Measurements from ENCODE around the gene PLB1.

PLB1 gene

GRCh38 chr2:28667261-28667660 is 171.4 kb downstream of the PLB1 start:
- Histone ChIP-seq H3K27me3 (ENCODE audit: insufficient read depth, low read length, poor library complexity, severe bottlenecking) (no peaks in the 10 kb centered on the region), H3K79me2 (ENCODE audit: insufficient read depth, low read length) (no peaks in the 10 kb centered on the region), H3K9ac (ENCODE audit: low read depth, low read length, poor library complexity, severe bottlenecking) (no peak overlapping the region), H3K36me3 (ENCODE audit: insufficient read depth, low read length) (no peaks in the 10 kb centered on the region), H3K4me3 (ENCODE audit: low read length, poor library complexity, severe bottlenecking) (no peak overlapping the region), H4K20me1 (ENCODE audit: insufficient read depth, low read length, poor library complexity, severe bottlenecking) (no peaks in the 10 kb centered on the region), H3F3A (ENCODE audit: low read depth) (no peaks in the 10 kb centered on the region), H2AFZ (ENCODE audit: low read length) (no peak overlapping the region), H3K9me2 (replicated peaks; ENCODE audit: low read depth, low read length) (no peaks in the 10 kb centered on the region), H3K4me2 (ENCODE audit: low read depth, low read length, poor library complexity, severe bottlenecking) (no peak overlapping the region), H3K4me1 (ENCODE audit: insufficient read depth, low read length, poor library complexity, severe bottlenecking) (no peaks in the 10 kb centered on the region), H3K9me3 (ENCODE audit: insufficient read depth, low read depth, low read length) (no peaks in the 10 kb centered on the region)
- TF ChIP-seq EZH2phosphoT487 (IDR thresholded peaks at IDR 0.05; ENCODE audit: borderline replicate concordance) (no peak), CTCF (conservative IDR thresholded peaks at IDR 0.05; ENCODE audit: low read length) (no peak)

DNA sequence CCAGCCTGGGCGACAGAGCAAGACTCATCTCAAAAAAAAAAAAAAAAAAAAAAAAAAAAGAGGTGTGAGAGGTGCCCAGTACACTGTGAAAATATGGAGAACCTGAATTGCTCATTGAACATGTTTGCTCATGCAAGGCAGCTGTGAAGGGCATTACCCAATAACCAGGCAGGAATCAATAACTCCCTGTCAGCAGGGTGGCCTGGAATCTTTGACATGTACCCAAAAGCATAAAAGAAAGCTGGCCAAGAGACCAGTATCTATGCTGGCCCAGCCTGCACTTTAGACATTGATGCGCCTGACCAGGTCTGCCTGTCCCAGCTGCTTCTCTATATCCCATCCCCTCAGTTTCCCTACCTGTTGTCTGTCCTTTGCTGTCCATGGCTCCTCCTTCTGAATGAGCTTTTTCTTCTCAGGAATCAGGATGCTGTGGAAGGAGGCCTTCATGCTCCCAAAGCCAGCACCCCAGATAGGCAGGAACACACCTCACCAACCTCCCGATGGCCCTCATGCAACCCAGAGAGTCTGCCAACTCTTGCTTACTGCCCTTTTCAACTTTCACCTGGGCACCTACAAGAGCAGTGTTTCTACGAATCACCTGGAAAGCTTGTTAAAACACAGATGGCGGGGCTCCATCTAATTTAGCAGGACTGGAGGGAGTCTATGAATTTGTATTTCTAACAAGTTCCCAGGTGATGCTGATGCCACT is 172.4 kb downstream of the PLB1 start:
- H3K9ac ChIP-seq (ENCODE audit: low read depth, low read length, poor library complexity, severe bottlenecking), result no peak overlapping the region

DNA sequence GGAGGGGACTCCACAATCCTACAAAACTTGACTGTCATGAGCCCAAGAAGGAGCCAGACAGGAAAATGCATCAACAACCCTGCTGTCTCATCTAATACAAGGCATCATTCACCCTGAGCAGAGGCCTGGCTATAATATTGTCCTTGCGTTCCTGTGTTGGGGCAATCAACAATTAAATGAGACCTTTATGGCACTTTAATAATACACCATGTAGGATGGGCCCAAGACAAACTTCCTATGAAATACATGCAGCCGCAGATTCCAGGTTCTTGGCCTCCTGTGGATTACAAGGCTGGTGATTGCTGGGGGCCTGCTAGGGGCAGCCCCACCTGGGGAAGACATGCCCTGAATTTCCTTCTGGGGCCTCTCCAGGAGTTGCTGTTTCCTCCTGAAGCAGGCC is 173.0 kb downstream of the PLB1 start:
- H3K36me3 ChIP-seq (ENCODE audit: insufficient read depth, low read length), result no peaks in the 10 kb centered on the region
- H3K79me2 ChIP-seq (ENCODE audit: insufficient read depth, low read length), result no peaks in the 10 kb centered on the region
- H3K9ac ChIP-seq (ENCODE audit: low read depth, low read length, poor library complexity, severe bottlenecking), result no peak overlapping the region
- no peak overlapping the region for H3K4me2 ChIP-seq (ENCODE audit: low read depth, low read length, poor library complexity, severe bottlenecking)
- no peak for TF ChIP-seq CTCF (conservative IDR thresholded peaks at IDR 0.05; ENCODE audit: low read length)
- H3K4me3 ChIP-seq (ENCODE audit: low read length, poor library complexity, severe bottlenecking), result no peak overlapping the region
- no peaks in the 10 kb centered on the region for H3K4me1 ChIP-seq (ENCODE audit: insufficient read depth, low read length, poor library complexity, severe bottlenecking)
- H3F3A ChIP-seq (ENCODE audit: low read depth), result no peaks in the 10 kb centered on the region
- H2AFZ ChIP-seq (ENCODE audit: low read length), result no peak overlapping the region
- H3K27me3 ChIP-seq (ENCODE audit: insufficient read depth, low read length, poor library complexity, severe bottlenecking), result no peaks in the 10 kb centered on the region
- H3K9me3 ChIP-seq (ENCODE audit: insufficient read depth, low read depth, low read length), result no peaks in the 10 kb centered on the region
- no peaks in the 10 kb centered on the region for H4K20me1 ChIP-seq (ENCODE audit: insufficient read depth, low read length, poor library complexity, severe bottlenecking)
- H3K9me2 ChIP-seq (replicated peaks; ENCODE audit: low read depth, low read length), result no peaks in the 10 kb centered on the region

More for the DNA sequence above, 172.4 kb downstream of the PLB1 start:
- no peaks in the 10 kb centered on the region for H3K4me1 ChIP-seq (ENCODE audit: insufficient read depth, low read length, poor library complexity, severe bottlenecking)
- H3K4me2 ChIP-seq (ENCODE audit: low read depth, low read length, poor library complexity, severe bottlenecking), result no peak overlapping the region
- no peaks in the 10 kb centered on the region for H3K27me3 ChIP-seq (ENCODE audit: insufficient read depth, low read length, poor library complexity, severe bottlenecking)
- H3K36me3 ChIP-seq (ENCODE audit: insufficient read depth, low read length), result no peaks in the 10 kb centered on the region
- no peak for TF ChIP-seq EZH2phosphoT487 (IDR thresholded peaks at IDR 0.05; ENCODE audit: borderline replicate concordance)
- TF ChIP-seq CTCF (conservative IDR thresholded peaks at IDR 0.05; ENCODE audit: low read length), result no peak
- no peak overlapping the region for H2AFZ ChIP-seq (ENCODE audit: low read length)
- no peaks in the 10 kb centered on the region for H3K9me2 ChIP-seq (replicated peaks; ENCODE audit: low read depth, low read length)
- H3K9me3 ChIP-seq (ENCODE audit: insufficient read depth, low read depth, low read length), result no peaks in the 10 kb centered on the region
- H3K79me2 ChIP-seq (ENCODE audit: insufficient read depth, low read length), result no peaks in the 10 kb centered on the region
- H4K20me1 ChIP-seq (ENCODE audit: insufficient read depth, low read length, poor library complexity, severe bottlenecking), result no peaks in the 10 kb centered on the region
- H3F3A ChIP-seq (ENCODE audit: low read depth), result no peaks in the 10 kb centered on the region
- no peak overlapping the region for H3K4me3 ChIP-seq (ENCODE audit: low read length, poor library complexity, severe bottlenecking)
